ENCODE measurements around the gene CNTN5. TPM values are rescaled to one million over a fixed set of nuclear protein-coding genes. Genes with fewer than 3 reads are reported as not detected.

Gene CNTN5
- total RNA-seq, 4 donors from 2014 or later = 0.16 TPM; not detected in 3

DNA sequence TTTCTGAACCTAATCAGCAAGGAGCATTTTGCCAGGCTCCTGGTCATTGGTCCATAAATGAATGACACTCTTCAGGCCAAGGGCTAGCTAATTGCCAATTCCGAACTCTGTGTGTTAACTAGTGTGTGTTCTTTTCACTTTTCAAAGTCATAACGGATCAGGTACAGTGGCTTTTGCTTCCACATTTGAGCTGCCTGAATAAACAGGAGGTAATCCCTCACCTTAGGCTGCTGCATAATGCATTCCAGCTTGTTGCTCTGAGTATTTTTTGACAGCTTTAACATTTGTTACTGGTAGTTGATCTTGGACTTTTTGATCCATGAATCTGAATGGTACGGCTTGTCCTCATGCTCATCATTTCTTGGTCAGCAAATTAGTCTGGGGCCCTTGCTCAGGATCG lies 485.1 kb downstream of the CNTN5 start:
- Histone ChIP-seq H3K4me1 (no peaks in the 10 kb centered on the region), H3K27me3 (no peaks in the 10 kb centered on the region), H3K9me3 (no peaks in the 10 kb centered on the region), H3K36me3 (no peaks in the 10 kb centered on the region), H3K27ac (no peak overlapping the region), H3K4me3 (no peak overlapping the region)
- in situ Hi-C loops (cut with MboI; ENCODE audit: low sequenced_read_pairs in 4 of 4) = no loop called here
- DNase-seq (no peak), ATAC-seq (no peak)
- no peak for TF ChIP-seq POLR2A (IDR thresholded peaks at IDR 0.05)
- TF ChIP-seq, protein P1, sequence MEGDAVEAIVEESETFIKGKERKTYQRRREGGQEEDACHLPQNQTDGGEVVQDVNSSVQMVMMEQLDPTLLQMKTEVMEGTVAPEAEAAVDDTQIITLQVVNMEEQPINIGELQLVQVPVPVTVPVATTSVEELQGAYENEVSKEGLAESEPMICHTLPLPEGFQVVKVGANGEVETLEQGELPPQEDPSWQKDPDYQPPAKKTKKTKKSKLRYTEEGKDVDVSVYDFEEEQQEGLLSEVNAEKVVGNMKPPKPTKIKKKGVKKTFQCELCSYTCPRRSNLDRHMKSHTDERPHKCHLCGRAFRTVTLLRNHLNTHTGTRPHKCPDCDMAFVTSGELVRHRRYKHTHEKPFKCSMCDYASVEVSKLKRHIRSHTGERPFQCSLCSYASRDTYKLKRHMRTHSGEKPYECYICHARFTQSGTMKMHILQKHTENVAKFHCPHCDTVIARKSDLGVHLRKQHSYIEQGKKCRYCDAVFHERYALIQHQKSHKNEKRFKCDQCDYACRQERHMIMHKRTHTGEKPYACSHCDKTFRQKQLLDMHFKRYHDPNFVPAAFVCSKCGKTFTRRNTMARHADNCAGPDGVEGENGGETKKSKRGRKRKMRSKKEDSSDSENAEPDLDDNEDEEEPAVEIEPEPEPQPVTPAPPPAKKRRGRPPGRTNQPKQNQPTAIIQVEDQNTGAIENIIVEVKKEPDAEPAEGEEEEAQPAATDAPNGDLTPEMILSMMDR (IDR thresholded peaks at IDR 0.05 in 4 of 5, conservative IDR thresholded peaks at IDR 0.05 in 1 of 5) = no peak
- intact Hi-C loops (cut with DNase I; ENCODE audit: low total_unique reads) = no loop called here

DNA sequence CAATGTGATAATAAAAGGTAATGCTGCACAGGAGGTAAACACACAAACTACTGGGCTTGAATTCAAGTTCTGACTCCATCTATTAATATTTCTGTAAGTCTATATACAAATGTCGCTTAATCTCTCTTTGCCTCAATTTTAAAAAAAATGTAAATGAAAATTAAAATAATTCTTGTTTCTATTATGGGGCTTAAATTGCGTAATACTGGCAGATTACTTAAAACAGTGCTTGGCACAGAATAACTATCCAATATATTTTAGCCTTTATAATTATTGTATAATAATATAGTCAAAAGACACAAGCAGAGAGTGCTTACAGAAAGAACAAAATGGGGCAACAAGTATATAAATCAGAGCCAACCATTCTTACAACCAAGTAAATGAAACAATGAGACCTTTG lies 489.1 kb downstream of the CNTN5 start:
- H3K4me1 ChIP-seq = no peaks in the 10 kb centered on the region
- in situ Hi-C loops (cut with MboI; ENCODE audit: low sequenced_read_pairs in 4 of 4) (no loop called here), intact Hi-C loops (cut with DNase I; ENCODE audit: low total_unique reads) (no loop called here)
- H3K36me3 ChIP-seq = no peaks in the 10 kb centered on the region
- H3K9me3 ChIP-seq = no peaks in the 10 kb centered on the region
- H3K27me3 ChIP-seq = no peaks in the 10 kb centered on the region
- no peak overlapping the region for H3K27ac ChIP-seq
- ATAC-seq (no peak), DNase-seq (no peak)
- no peak overlapping the region for H3K4me3 ChIP-seq
- TF ChIP-seq, protein P1 (IDR thresholded peaks at IDR 0.05 in 4 of 5, conservative IDR thresholded peaks at IDR 0.05 in 1 of 5) = no peak
- TF ChIP-seq POLR2A (IDR thresholded peaks at IDR 0.05) = no peak

DNA sequence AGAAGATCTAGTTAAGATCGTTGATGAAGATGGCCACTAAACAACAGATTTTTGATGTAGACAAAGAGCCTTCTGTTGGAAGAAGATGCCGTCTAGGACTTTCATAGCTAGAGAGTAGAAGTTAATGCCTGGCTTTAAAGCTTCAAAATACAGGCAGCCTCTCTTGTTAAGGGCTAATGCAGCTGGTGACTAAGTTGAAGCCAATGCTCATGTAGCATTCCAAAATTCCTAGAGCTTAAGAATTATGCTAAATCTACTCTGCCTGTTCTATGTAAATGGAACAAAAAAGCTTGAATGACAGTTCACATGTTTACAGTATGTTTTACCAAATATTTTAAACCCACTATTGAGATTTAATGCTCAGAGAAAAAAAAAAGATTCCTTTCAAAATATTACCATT lies 492.6 kb downstream of the CNTN5 start:
- Histone ChIP-seq H3K27ac (no peak overlapping the region), H3K27me3 (no peaks in the 10 kb centered on the region), H3K9me3 (no peaks in the 10 kb centered on the region), H3K36me3 (no peaks in the 10 kb centered on the region), H3K4me1 (no peaks in the 10 kb centered on the region), H3K4me3 (no peak overlapping the region)
- in situ Hi-C loops (cut with MboI; ENCODE audit: low sequenced_read_pairs in 4 of 4) = no loop called here
- TF ChIP-seq POLR2A (IDR thresholded peaks at IDR 0.05) = no peak
- TF ChIP-seq, protein P1 (IDR thresholded peaks at IDR 0.05 in 4 of 5, conservative IDR thresholded peaks at IDR 0.05 in 1 of 5) = no peak
- intact Hi-C loops (cut with DNase I; ENCODE audit: low total_unique reads) = no loop called here
- DNase-seq (no peak), ATAC-seq (no peak)

DNA sequence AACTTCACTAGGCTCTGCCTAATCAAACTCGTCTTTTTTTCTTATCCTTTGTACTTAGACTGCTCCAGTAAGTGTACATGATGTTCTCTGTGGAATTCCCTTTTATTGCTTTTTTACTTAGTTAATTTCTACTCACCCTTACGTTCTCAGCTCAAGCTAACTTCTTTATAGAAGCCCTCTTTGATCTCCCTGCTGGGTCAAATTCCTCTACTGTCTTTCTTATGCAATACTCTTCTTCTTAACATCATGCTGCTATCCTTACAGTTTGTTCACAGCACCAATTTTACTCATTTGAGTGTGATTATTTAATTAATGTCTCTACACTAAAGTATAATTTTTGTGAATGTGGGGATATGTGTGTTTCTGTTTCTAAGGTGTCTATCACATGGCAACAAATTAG lies 498.3 kb downstream of the CNTN5 start:
- Histone ChIP-seq H3K27me3 (no peaks in the 10 kb centered on the region), H3K36me3 (no peaks in the 10 kb centered on the region), H3K9me3 (no peaks in the 10 kb centered on the region), H3K4me3 (no peak overlapping the region), H3K4me1 (no peaks in the 10 kb centered on the region), H3K27ac (no peak overlapping the region)
- in situ Hi-C loops (cut with MboI; ENCODE audit: low sequenced_read_pairs in 4 of 4) (no loop called here), intact Hi-C loops (cut with DNase I; ENCODE audit: low total_unique reads) (no loop called here)
- TF ChIP-seq, protein P1 (IDR thresholded peaks at IDR 0.05 in 4 of 5, conservative IDR thresholded peaks at IDR 0.05 in 1 of 5) = no peak
- TF ChIP-seq POLR2A (IDR thresholded peaks at IDR 0.05) = no peak
- no peak for DNase-seq
- ATAC-seq = no peak

DNA sequence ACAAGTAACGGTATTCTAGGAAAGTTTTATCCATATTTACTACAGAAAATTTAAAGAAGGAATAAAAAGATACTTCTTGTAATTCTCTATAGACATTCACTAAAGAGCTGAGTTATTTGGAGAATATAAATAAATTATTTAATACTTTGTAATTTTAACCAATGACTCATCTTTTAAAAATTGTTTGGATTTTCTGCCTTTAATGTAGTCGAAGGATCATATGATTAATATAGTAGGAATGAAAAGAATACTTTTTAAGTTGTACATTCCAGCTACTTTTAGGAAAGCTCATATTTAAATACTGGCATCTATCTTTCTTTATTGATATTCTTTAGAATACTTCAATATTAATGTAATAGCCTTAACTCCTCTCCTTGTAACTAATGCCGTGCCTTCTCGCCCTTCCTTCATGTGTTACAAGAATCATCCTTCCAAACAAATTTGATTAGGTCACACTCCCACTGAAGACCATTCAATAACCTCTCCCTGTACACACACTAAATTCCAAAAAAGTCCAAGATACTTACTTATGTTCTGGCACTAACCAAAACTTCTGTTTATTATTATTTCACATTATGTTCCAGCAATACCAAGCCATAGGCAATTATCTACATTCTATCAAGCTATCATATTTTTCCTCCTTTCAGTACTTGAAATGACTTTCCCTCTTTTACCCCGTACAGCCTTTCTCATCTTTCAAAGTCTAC lies 501.9 kb downstream of the CNTN5 start:
- DNase-seq = no peak
- Histone ChIP-seq H3K36me3 (no peaks in the 10 kb centered on the region), H3K9me3 (no peaks in the 10 kb centered on the region), H3K4me3 (no peak overlapping the region), H3K4me1 (no peaks in the 10 kb centered on the region), H3K27me3 (no peaks in the 10 kb centered on the region), H3K27ac (no peak overlapping the region)
- in situ Hi-C loops (cut with MboI; ENCODE audit: low sequenced_read_pairs in 4 of 4) = no loop called here
- intact Hi-C loops (cut with DNase I; ENCODE audit: low total_unique reads) = no loop called here
- TF ChIP-seq POLR2A (IDR thresholded peaks at IDR 0.05) = no peak
- TF ChIP-seq, protein P1 (IDR thresholded peaks at IDR 0.05 in 4 of 5, conservative IDR thresholded peaks at IDR 0.05 in 1 of 5) = no peak
- no peak for ATAC-seq

Data from gastrocnemius medialis (tissue), 4 donors.